GM12878 (cell line): Measurements from ENCODE around the gene ONECUT2. TPM values are rescaled to one million over a fixed set of nuclear protein-coding genes. Genes with fewer than 3 reads are reported as not detected.

ENCODE experiments used
- ATAC-seq: fragments of 200-7000 bp; cut with Tn5 transposase; 3 replicates; pipeline ENCODE4 v1.9.1; 2020; ENCODE audit warnings: mild to moderate bottlenecking, moderate library complexity
- BruUV-seq: library from RNA; stranded (reverse); fragments of 400-500 nt; replicated peaks from 2 replicates; lab custom pipeline; 2021; lab: Mats Ljungman, UMichigan
- CTCF ChIA-PET: fragments of 300-600 bp; sonication (Branson Sonifier 250); formaldehyde crosslinking; extraction: SDS; loops from one replicate; lab custom pipeline; 2021; ENCODE audit warnings: inconsistent platforms; lab: Yijun Ruan, JAX
- POLR2A ChIA-PET: fragments of 350-600 bp; formaldehyde crosslinking; extraction: SDS; loops from one replicate; lab custom pipeline; 2021; ENCODE audit warnings: inconsistent platforms; lab: Charles Lee
- RAD21 ChIA-PET: fragments of 300-600 bp; sonication (Branson Sonifier 250); formaldehyde crosslinking; loops from one replicate; lab custom pipeline; 2023; ENCODE audit warnings: antibody characterized with exemption; ENCODE audit not compliant: unreplicated experiment; lab: Charles Lee
- SMC1A ChIA-PET: fragments of 300-600 bp; sonication (Branson Sonifier 250); formaldehyde crosslinking; loops from one replicate; lab custom pipeline; 2023; ENCODE audit not compliant: unreplicated experiment, uncharacterized antibody; lab: Charles Lee
- DNase-seq: peaks from one replicate; pipeline ENCODE4 v3.0.0-alpha.2; 2011; ENCODE audit warnings: low read depth, low spot score
- FAIRE-seq: peaks from 3 replicates; lab custom pipeline; 2011; peaks lifted over from hg19 to GRCh38; lab: Jason Lieb, UNC
- H2AFZ ChIP-seq: 2 replicates; pipeline ENCODE4 v1.6.0; 2011; ENCODE audit warnings: low read depth, low read length, control low read depth; ENCODE audit not compliant: control insufficient read depth
- H3K27ac ChIP-seq: 2 replicates; pipeline ENCODE4 v1.5.1; 2011; ENCODE audit warnings: control low read depth; ENCODE audit not compliant: control insufficient read depth, insufficient read depth
- H3K27me3 ChIP-seq, 2 experiments: replicated peaks in 1 of 2; 2 replicates each; pipeline versions ENCODE4 v1.6.0 to v1.6.1; 2011; ENCODE audit warnings: low read length in 1 of 2; ENCODE audit not compliant: control insufficient read depth in 2 of 2, insufficient read depth in 2 of 2
- H3K36me3 ChIP-seq, 2 experiments: 2 replicates each; pipeline ENCODE4 v1.5.1; 2011; ENCODE audit warnings: low read length in 1 of 2; ENCODE audit not compliant: control insufficient read depth in 2 of 2, insufficient read depth in 2 of 2
- H3K4me1 ChIP-seq: 2 replicates; pipeline ENCODE4 v1.6.1; 2011; ENCODE audit warnings: mild to moderate bottlenecking, low read length, moderate library complexity, mixed read lengths; ENCODE audit not compliant: control insufficient read depth, insufficient read depth
- H3K4me2 ChIP-seq: 2 replicates; pipeline ENCODE4 v1.6.0; 2011; ENCODE audit warnings: control low read depth; ENCODE audit not compliant: control insufficient read depth, insufficient read depth
- H3K4me3 ChIP-seq: fragments of 200-600 bp; sonication (generic); 2 replicates; pipeline ENCODE4 v1.5.1; 2016
- H3K79me2 ChIP-seq: 2 replicates; pipeline ENCODE4 v1.6.0; 2011; ENCODE audit warnings: low read length; ENCODE audit not compliant: control insufficient read depth, insufficient read depth
- H3K9ac ChIP-seq: 2 replicates; pipeline ENCODE4 v1.8.0; 2011; ENCODE audit warnings: low read length, control low read depth, mixed read lengths; ENCODE audit not compliant: control insufficient read depth, insufficient read depth
- H3K9me3 ChIP-seq: replicated peaks from 3 replicates; pipeline ENCODE4 v1.5.1; 2011; ENCODE audit warnings: mild to moderate bottlenecking, low read length; ENCODE audit not compliant: control insufficient read depth, insufficient read depth
- H4K20me1 ChIP-seq: 2 replicates; pipeline ENCODE4 v1.6.0; 2011; ENCODE audit not compliant: control insufficient read depth, insufficient read depth
- CREB1 ChIP-seq: IDR thresholded peaks from 2 replicates; pipeline ENCODE4 v1.6.1; 2012; ENCODE audit warnings: low read depth, mild to moderate bottlenecking, inconsistent platforms
- FOXM1 ChIP-seq: IDR thresholded peaks from 2 replicates; pipeline ENCODE4 v1.6.1; 2012; ENCODE audit warnings: low read depth, mild to moderate bottlenecking, inconsistent platforms, low read length, moderate library complexity
- IKZF1 ChIP-seq: fragments of 450-650 bp; conservative IDR thresholded peaks from 2 replicates; pipeline ENCODE4 v1.6.1; 2017; ENCODE audit warnings: antibody characterized with exemption, mild to moderate bottlenecking
- KAT2A ChIP-seq: conservative IDR thresholded peaks from 2 replicates; pipeline ENCODE4 v1.6.1; 2011; ENCODE audit warnings: low read depth, low read length; ENCODE audit not compliant: control insufficient read depth
- SREBF1 ChIP-seq: IDR thresholded peaks from 2 replicates; pipeline ENCODE4 v1.6.1; 2012; ENCODE audit warnings: mild to moderate bottlenecking, low read length
- WGBS: methylation state at CpG from one replicate; pipeline ENCODE4 v1.1.6; 2016; ENCODE audit warnings: low lambda C conversion rate; ENCODE audit not compliant: insufficient replicate concordance, insufficient coverage; ENCODE audit errors: missing lambda C conversion rate; 5-methylcytosine and 5-hydroxymethylcytosine counted together
- in situ Hi-C: fragments of 300-500 bp; cut with MboI; formaldehyde crosslinking; loops from 9 replicates; pipeline ENCODE4 v1.14.3; 2018; ENCODE audit warnings: mixed read lengths
- intact Hi-C: fragments of 100-400 bp; cut with micrococcal nuclease; formaldehyde crosslinking; loops from one replicate; pipeline ENCODE4 v1.14.2; 2022; ENCODE audit not compliant: unreplicated experiment
- polyA plus RNA-seq, 11 experiments: library from polyadenylated mRNA; depleted of rRNA in 4 of 11; unstranded in 6 of 11; stranded (reverse) in 5 of 11; fragments of >200 nt; fragmentation: Nextera tagmentation in 4 of 11; fragmentation: Illumina TruSeq in 1 of 11; extraction: Ambion mirVana in 4 of 11; extraction: Trizol in 1 of 11; gene quantifications; 1 replicate in 1 of 11; 2 replicates in 10 of 11; pipeline versions ENCODE4 v1.2.1 to v1.2.3, GENCODE V29; 2011 to 2016; ENCODE audit warnings: inconsistent platforms in 2 of 11, missing spikeins in 2 of 11, low read depth in 1 of 11
- total RNA-seq, 4 experiments: library from RNA; depleted of rRNA in 3 of 4; stranded (reverse); fragments of >200 nt in 3 of 4; fragmentation: Illumina TruSeq in 1 of 4; extraction: Trizol in 1 of 4; gene quantifications; 2 replicates each; pipeline versions ENCODE4 v1.2.1 to v1.2.3, GENCODE V29; 2013 to 2021
- TF ChIP-seq, protein P1 (sequence below): fragments of 450-650 bp; IDR thresholded peaks from 2 replicates; pipeline ENCODE4 v1.6.1; 2017; ENCODE audit warnings: mild to moderate bottlenecking, moderate library complexity

ONECUT2 gene
- total and polyA plus RNA-seq, 10 of the 15 experiments (the other 5 are each of a cell fraction or from before 2014, with no cell fraction given), result 0.01 to 0.03 TPM; not detected in 8

DNA sequence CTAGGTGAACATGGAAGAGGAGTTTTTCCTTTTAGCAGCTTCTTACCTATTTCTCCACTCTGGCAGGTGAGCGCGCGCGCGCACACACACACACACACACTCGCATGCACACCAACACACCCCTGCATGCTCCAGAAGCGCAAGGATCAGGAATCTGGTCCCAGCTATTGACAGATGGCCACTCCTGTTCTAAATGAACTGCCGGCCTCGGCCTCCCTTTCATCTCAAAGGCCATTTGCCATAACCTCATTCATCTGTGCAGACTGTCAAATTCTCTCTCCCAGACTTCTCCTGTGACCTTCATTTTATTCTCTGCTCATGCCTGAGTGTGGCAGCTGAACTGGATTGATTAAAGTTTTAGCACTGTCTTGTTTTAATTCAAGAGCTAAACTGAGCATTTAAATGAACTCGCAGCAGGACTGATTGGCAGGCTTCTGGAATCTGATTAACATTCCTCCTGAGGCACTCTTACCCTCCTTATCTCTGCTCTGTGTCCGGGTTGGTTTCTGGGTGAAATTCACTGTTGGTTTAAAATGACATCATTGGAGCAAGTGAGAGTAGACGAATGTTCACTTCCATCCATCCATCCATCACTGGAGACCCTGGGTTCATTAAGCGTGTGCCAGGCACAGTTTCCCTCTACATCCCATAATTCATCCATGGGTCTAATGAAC is 92.5 kb downstream of the ONECUT2 start:
- intact Hi-C loops (no loop called here), in situ Hi-C loops (no loop called here)
- H3K4me1 ChIP-seq, result no peaks in the 10 kb centered on the region
- ChIA-PET SMC1A (no interaction called here), CTCF (no interaction called here), POLR2A (no interaction called here), RAD21 (interaction anchor here (0.6 kb wide), 1 partner anchor 362 kb away, joined by 3 read pairs; no protein-coding TSS in a partner anchor)
- no peak for FAIRE-seq
- no peak for DNase-seq
- H3K79me2 ChIP-seq, result no peaks in the 10 kb centered on the region
- no peaks in the 10 kb centered on the region for H3K9me3 ChIP-seq
- WGBS, result 55% methylated on average over 13 of the region's 13 CpGs
- no TSS peak for BruUV-seq
- H3K36me3 ChIP-seq, result no peaks in the 10 kb centered on the region
- H2AFZ ChIP-seq, result no peak overlapping the region
- no peak for ATAC-seq
- H3K27ac ChIP-seq, result no peak overlapping the region
- TF ChIP-seq SREBF1 (no peak), FOXM1 (no peak), CREB1 (no peak), IKZF1 (no peak), KAT2A (no peak)
- TF ChIP-seq, protein P1, sequence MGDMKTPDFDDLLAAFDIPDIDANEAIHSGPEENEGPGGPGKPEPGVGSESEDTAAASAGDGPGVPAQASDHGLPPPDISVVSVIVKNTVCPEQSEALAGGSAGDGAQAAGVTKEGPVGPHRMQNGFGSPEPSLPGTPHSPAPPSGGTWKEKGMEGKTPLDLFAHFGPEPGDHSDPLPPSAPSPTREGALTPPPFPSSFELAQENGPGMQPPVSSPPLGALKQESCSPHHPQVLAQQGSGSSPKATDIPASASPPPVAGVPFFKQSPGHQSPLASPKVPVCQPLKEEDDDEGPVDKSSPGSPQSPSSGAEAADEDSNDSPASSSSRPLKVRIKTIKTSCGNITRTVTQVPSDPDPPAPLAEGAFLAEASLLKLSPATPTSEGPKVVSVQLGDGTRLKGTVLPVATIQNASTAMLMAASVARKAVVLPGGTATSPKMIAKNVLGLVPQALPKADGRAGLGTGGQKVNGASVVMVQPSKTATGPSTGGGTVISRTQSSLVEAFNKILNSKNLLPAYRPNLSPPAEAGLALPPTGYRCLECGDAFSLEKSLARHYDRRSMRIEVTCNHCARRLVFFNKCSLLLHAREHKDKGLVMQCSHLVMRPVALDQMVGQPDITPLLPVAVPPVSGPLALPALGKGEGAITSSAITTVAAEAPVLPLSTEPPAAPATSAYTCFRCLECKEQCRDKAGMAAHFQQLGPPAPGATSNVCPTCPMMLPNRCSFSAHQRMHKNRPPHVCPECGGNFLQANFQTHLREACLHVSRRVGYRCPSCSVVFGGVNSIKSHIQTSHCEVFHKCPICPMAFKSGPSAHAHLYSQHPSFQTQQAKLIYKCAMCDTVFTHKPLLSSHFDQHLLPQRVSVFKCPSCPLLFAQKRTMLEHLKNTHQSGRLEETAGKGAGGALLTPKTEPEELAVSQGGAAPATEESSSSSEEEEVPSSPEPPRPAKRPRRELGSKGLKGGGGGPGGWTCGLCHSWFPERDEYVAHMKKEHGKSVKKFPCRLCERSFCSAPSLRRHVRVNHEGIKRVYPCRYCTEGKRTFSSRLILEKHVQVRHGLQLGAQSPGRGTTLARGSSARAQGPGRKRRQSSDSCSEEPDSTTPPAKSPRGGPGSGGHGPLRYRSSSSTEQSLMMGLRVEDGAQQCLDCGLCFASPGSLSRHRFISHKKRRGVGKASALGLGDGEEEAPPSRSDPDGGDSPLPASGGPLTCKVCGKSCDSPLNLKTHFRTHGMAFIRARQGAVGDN, result no peak
- no peak overlapping the region for H3K4me2 ChIP-seq
- no peaks in the 10 kb centered on the region for H3K27me3 ChIP-seq
- H4K20me1 ChIP-seq, result no peaks in the 10 kb centered on the region
- H3K4me3 ChIP-seq, result no peak overlapping the region
- no peak overlapping the region for H3K9ac ChIP-seq
